GM04503 (cell line): ENCODE data around the gene TBC1D16.

Source experiments
- DNase-seq: peaks from one replicate; pipeline ENCODE4 v3.0.0-alpha.2; 2012; ENCODE audit warnings: low read depth

The TBC1D16 gene

DNA sequence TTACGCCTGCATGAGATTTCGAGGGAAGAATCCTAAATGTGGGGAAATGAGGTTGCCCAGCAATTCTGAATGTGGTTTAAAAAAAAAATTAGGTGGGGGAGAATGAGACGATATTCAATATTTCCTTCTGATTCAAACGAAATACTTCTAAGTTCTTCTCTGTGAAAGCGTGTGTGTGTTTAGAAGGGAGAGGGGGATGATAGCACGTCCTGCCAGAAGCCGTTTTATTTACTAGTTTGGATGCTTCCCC lies 47.8 kb downstream of the TBC1D16 start:
- DNase-seq, result no peak

DNA sequence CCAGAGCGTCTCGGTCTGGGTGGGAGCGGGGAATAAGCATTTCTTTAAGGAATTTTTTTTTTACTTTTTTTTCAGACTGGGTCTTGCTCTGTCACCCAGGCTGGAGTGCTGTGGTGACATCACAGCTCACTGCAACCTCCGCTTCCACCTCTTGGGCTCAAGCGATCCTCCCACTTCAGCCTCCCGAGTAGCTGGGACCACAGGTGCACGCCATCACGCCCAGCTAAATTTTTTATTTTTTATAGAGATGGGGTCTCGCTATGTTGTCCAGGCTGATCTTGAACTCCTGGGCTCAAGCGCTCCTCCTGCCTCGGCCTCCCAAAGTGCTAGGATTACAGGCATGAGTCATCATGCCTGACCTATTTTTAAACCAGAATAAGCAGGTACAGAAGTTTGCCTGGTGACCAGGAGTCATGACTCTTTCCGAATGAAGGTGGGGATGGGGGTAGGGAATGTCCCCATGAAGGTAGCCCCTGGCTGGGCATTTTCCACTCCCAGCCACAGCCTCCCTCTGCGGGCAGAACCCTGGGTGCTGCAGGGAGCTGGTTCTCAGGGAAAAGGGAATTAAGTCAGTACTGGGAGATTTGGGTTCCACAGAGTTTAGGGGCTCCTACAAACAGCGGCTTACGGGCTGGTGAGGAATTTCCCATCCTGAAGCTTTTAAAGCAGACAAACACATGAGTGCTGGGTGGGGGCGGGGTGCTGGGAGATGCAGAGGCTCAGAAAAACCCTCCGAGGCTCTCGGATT lies 48.3 kb downstream of the TBC1D16 start:
- no peak for DNase-seq

- no peak for DNase-seq
Observed at GRCh38 chr17:79986411-79987186, 49.1 kb downstream of the TBC1D16 start.

- DNase-seq, result no peak
Observed at GRCh38 chr17:79985943-79986391, 49.7 kb downstream of the TBC1D16 start.

GRCh38 chr17:79985361-79985942 lies 50.2 kb downstream of the TBC1D16 start:
- DNase-seq, result no peak

- no peak for DNase-seq
Observed at GRCh38 chr17:79984877-79985276, 50.8 kb downstream of the TBC1D16 start.

GRCh38 chr17:79984045-79984840 lies 51.4 kb downstream of the TBC1D16 start:
- no peak for DNase-seq

- no peak for DNase-seq
Observed at GRCh38 chr17:79983456-79983855, 52.2 kb downstream of the TBC1D16 start.

DNA sequence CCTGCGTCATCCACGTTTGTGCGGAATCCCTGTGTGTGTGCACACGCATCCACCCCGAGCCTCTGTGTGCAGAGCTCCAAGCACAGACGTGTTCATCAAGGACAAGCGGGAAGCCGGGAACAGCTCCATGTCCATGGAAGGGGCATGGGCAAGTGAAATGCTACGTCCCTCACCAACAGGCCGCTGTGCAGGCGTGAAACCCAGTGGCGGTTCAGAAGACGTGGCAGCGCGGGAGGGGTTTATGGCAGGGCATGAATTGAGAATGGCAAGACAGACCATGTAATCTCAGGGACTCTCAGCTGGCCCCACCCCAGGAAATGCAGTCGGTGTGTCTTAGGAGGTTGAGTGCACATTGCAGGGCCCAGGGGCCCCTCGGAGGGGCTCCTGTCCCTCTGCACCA lies 52.7 kb downstream of the TBC1D16 start:
- DNase-seq, result no peak

DNA sequence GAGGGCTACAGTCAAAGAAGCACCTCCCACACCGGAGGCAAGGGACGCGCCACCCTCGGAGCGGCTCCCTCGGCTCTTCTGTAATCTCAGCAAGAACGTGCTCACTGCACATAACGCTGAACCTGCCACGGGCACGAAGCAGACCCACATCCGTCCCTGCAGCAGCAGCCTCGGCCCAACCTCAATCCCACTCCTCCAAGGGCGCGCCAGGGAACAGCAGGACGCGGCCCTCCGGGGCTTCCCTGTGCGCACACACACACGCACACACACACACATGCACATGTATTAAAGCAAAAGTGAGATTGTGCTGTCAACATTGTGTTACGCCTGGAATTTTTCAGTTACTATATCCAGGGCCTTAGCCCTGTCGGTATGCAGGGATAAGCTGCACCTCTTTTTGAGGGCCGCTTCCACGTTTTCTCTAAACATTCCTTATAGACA lies 54.0 kb downstream of the TBC1D16 start:
- no peak for DNase-seq

- DNase-seq, result no peak
Observed at GRCh38 chr17:79981090-79981489, 54.6 kb downstream of the TBC1D16 start.

- DNase-seq, result no peak
Observed at GRCh38 chr17:79980246-79981043, 55.2 kb downstream of the TBC1D16 start.

DNA sequence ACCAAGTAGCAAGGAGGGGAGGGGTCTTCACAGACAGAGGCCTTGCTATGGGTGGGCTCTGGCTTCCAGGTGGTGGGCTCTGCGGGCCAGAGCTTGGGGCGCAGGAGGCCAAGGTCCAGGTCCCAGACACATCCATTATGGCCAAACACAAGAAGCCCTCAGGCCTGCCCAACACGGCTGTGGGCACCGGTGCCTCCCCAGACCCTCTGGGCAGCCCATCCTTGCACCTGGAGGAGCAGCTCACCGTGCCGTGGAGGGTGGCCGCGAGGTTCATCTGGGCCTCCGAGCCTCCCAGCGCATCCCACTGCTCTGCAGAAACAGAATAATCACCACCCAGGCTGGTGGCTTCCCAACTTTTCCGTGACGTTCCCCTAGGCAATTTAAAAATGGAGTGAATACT lies 55.9 kb downstream of the TBC1D16 start:
- DNase-seq, result no peak

DNA sequence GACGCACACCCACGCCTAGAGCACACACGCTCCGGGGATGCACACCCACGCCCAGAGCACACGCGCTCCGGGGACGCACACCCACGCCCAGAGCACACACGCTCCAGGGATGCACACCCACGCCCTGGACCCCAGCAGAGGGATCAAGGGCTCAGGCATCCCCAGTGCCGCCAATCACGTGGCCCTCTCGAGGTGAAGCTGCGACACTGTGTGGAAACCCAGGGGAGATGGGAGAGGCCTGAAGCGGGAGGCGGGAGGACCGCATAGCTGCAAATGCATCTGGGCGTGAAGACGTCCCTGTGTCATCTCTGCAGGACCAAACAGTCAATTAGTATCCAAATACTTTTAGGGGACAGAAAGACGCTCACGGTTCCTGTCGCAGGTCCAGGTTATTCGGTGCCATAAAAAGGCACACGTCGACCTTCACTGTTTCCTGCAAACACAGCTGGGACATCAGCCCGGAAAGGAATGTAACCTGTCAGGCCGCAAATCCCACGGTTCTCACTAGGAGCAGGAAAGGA lies 56.4 kb downstream of the TBC1D16 start:
- no peak for DNase-seq

- DNase-seq, result no peak
Observed at GRCh38 chr17:79978548-79978855, 57.2 kb downstream of the TBC1D16 start.

- no peak for DNase-seq
Observed at GRCh38 chr17:79977708-79978547, 57.7 kb downstream of the TBC1D16 start.

DNA sequence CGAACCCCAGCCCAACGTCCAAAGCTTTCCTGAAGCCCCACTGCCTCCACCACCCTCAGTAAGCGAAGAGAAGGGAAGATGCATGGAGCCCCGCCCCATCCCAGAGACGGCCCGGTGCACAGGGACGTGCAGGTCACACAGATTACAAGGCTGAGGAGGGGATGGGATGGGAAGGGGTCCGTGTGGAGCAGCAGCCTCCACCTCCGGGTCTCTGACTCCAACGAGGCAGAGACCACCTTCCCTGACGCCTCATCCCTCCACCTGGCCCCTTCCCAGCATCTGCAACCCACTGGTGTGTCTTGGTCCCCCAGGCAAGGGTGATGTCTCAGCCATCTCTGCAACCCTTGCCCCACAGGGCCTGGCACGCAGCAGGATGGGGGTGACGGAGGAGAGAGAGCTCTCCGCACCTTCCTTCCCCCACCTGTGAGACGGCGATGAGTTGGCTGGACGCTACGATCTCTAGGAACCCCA lies 58.5 kb downstream of the TBC1D16 start:
- DNase-seq, result no peak

DNA sequence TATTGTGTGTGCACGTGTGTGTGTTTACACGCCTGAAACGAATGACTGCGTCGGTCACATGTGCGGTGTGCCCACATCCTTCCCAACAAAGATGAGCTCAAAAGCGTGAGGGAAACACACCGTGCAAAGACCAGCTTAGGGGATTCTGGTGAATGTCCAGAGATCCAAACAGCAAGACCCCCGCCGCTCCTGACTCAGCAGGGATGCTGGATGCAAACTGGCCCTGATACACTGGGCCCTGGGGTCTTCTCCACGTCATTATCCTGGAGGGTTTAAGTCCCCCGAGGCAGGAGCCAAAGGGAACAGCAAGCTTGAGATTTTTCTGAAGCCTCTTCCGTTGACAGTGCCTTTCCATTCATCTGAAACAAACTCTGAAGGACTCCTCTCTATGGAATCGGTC lies 59.2 kb downstream of the TBC1D16 start:
- no peak for DNase-seq

DNA sequence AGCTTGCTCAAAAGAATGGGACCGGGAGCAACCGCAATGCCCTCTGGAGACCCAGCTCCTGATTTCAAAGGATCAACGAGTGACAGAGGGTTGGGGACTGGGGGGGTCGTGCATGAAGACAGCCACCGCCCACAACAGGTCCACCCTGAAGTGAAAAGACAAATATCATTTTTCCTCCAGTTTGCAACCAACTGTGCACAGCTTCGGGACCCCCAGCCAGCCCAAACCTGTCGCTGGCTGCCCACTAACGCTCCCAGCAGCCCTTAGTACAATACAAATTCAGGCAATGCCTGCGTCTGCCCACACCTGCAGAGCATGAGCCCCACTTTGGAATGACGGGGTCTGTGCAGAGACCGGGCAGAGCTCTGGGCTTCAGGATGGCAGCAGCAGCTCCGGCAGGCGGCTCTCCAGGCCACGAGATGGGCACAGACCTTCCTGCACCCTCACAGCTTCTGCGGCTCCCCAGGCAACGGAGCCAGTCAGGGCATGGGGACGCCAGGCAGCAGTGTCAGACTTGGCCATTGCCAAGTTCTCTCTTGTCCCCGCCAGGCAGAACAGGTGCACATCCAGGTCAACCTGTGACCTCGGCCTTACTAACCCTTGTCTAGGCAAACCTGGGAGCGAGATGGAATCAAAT lies 60.1 kb downstream of the TBC1D16 start:
- no peak for DNase-seq
